Gastrocnemius medialis (tissue), 4 donors: ENCODE data around the gene ANKRD33.

Experiments used
- POLR2A ChIP-seq, 2 donors: fragments of 450-650 bp; IDR thresholded peaks; one replicate each; pipeline ENCODE4 v1.6.1; 2017; ENCODE audit warnings: antibody characterized with exemption in 2 of 2, mild to moderate bottlenecking in 2 of 2, moderate library complexity in 2 of 2
- TF ChIP-seq, protein P1 (sequence below), 5 experiments: fragments of 450-650 bp in 3 of 5; fragments of 200-600 bp in 2 of 5; sonication (generic) in 2 of 5; IDR thresholded peaks in 4 of 5; conservative IDR thresholded peaks in 1 of 5; 1 replicate in 4 of 5; 2 replicates in 1 of 5; pipeline ENCODE4 v1.5.1; 2016 to 2019; ENCODE audit warnings: antibody characterized with exemption in 5 of 5, mild to moderate bottlenecking in 3 of 5, moderate library complexity in 3 of 5

DNA sequence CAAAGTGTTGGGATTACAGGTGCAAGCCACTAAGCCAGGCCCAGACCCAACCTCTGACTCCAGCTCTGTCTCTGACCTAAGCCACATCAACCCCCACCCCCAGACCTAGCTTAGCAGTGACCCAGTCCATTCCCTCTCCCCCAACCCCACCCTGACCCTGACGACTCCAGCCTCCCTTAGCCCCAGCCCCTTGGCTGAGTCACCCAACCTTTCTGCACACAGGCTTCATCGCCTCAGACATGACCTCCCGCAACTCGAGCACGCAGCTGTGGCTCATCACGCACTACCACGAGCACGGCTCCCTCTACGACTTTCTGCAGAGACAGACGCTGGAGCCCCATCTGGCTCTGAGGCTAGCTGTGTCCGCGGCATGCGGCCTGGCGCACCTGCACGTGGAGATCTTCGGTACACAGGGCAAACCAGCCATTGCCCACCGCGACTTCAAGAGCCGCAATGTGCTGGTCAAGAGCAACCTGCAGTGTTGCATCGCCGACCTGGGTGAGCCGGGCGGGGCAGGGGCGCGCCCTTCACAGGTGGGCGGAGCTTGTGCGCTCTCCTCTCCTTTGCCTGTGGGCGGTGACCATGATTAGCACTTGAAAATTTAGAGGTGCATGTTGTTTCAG is 27.2 kb downstream of the ANKRD33 start:
- TF ChIP-seq, protein P1, sequence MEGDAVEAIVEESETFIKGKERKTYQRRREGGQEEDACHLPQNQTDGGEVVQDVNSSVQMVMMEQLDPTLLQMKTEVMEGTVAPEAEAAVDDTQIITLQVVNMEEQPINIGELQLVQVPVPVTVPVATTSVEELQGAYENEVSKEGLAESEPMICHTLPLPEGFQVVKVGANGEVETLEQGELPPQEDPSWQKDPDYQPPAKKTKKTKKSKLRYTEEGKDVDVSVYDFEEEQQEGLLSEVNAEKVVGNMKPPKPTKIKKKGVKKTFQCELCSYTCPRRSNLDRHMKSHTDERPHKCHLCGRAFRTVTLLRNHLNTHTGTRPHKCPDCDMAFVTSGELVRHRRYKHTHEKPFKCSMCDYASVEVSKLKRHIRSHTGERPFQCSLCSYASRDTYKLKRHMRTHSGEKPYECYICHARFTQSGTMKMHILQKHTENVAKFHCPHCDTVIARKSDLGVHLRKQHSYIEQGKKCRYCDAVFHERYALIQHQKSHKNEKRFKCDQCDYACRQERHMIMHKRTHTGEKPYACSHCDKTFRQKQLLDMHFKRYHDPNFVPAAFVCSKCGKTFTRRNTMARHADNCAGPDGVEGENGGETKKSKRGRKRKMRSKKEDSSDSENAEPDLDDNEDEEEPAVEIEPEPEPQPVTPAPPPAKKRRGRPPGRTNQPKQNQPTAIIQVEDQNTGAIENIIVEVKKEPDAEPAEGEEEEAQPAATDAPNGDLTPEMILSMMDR (IDR thresholded peaks at IDR 0.05 in 4 of 5, conservative IDR thresholded peaks at IDR 0.05 in 1 of 5): no peak
- no peak for TF ChIP-seq POLR2A (IDR thresholded peaks at IDR 0.05)
